Embryonic facial prominence (tissue), 1 donor: ENCODE results near the gene ERBB4.
"Not testable (repeated sequence)": the region's sequence is repeated elsewhere in the genome, so short reads cannot be mapped to it uniquely, and the experiment has no call there.

Source experiments
- DNase-seq: peaks from one replicate; pipeline ENCODE4 v3.0.0-alpha.2; 2016; ENCODE audit errors: extremely low spot score

The ERBB4 gene

DNA sequence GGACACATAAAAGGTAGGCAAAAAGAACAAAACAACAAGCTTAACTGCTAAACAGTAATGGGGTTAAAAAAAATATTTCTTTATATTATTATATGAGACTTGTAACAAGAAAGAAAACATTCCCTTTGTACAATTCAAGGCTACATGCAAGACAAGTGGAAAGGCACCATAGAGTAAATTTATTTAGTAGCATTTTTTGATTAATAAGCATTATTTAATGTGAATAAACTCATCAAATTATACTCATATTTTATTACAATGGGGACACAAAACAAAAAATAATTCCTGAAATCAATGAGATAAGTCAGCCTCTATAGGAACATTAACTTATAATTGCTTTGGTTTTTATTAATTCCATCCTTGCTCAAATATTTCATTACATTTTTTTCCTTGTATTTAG, 809.2 kb downstream of the ERBB4 start:
- no peak for DNase-seq

DNA sequence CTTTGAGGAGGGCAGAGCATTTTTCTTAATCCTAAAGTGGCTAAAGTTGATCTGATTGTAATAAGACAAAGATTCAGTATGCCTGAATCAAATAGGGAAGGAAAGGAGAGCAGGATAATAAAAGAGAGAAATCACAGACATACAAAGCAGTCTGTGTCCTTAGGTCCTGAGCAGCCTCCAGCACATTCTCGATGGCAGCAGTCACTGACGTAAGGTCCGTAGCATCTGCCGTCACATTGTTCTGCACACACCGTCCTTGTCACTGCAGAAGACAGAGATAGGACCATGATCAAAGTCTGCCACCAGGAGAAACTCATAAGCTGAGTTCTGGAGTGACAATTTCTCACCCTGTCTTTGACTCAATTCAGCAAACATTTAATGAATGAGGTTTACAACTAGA, 813.7 kb downstream of the ERBB4 start:
- DNase-seq = no peak

GRCh38 chr2:211723398-211723797, 815.2 kb downstream of the ERBB4 start:
- DNase-seq = no peak

GRCh38 chr2:211722928-211723327, 815.7 kb downstream of the ERBB4 start:
- DNase-seq = no peak

DNA sequence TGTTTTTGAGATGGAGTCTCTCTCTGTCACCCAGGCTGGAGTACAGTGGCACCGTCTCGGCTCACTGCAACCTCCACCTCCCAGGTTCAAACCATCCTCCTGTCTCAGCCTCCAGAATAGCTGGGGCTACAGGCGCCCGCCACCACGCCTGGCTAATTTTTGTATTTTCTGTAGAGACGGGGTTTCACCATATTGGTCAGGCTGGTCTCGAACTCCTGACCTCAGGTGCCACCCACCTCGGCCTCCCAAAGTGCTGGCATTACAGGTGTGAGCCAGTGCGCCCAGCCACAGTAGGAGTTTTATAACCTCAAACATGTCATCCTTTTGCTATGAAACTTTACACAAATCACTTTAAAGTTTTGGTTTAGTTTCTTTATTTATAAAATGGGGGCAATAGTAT, 816.7 kb downstream of the ERBB4 start:
- not testable (repeated sequence) for DNase-seq

DNA sequence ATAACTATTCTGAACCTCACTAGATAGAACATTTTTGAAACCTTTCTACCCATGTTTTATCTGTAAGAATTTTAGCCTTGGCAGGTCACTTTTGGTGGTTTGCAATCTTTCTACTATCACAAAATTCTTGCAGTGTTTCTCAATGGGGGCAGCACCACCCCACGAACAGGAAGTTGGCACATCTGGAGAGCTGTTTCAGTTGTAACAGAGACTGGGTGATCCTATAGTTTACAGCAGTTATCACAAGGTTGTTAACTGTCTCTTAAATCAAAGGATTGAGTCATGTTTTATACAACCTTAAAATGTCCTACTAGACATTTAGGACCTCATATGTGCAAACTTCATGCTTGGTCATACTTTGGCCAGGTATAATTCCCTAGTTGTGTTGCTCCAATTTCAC, 829.2 kb downstream of the ERBB4 start:
- no peak for DNase-seq

DNA sequence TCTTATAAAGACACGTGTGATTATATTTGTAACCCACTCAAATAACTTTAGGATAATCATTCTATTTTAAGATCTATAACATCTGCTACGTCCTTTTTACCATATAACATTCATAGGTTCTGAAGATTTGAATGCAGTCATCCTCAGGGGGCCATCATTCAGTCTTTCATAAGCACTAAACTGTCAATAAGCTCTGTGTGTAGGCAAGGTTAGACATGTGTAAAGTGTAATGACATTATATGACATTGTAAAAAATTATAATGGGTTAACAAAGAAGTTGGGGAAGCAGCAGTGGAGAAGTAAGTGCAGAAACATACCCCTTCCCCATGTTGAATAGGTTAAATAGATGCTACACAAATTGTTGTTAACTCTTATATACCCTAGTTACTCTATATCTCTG, 845.9 kb downstream of the ERBB4 start:
- DNase-seq = no peak

DNA sequence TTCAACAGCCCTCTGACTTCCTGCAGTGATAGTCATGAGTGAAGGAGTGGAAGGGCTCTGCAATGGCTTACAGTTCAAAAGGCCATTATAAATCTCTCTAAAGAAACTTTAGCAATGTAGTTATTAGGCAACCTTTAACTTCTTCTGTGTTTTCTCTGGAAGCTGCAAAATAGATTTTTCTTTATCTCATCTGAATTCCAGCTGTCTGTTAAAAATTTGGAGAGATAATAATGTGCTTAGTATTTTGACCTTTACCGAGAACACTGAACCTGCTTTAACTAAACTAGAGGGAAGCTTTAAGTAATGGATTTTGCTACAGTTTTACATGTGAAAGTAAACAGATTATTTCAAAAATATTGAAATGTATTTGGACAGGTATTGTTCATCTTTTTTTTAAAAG, 847.9 kb downstream of the ERBB4 start:
- no peak for DNase-seq

GRCh38 chr2:211688196-211688595, 850.4 kb downstream of the ERBB4 start:
- no peak for DNase-seq

GRCh38 chr2:211674715-211675114, 863.9 kb downstream of the ERBB4 start:
- no peak for DNase-seq

DNA sequence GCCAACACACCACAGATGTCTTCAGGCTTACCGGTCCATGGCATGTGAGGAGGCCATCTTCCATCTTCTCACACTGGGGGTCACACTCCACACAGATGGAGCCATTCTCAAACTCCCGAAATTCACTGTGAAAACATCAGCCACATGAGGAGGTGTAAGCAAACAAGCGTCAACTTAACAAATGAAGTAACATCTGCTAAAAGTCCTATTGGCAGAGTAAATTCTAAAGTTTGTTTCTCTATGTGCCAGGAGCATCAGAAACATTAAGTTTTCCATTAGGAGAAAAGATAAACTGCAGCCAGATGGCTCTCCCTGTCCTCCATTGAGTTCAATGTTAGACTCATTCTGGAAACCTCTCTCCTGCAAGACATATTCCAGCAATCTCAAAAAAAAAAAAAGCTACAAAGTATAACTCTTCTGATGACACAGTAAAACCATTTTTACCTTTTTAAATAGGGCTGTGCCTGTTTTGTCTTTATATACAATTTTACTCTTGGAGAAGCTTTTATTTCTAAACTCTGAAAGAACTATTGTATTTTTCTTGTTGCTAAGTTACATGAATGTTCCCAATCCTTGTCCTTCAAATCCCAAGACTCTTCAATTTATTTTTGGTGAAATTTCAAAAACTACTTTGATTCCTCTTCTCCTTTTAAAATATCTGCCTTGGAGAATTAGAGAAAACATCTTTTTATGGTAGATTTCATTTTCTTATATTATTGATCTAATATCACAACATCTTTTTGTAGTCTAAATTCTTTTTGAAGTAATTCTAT, 865.3 kb downstream of the ERBB4 start:
- no peak for DNase-seq

GRCh38 chr2:211671977-211672376, 866.6 kb downstream of the ERBB4 start:
- DNase-seq = no peak

DNA sequence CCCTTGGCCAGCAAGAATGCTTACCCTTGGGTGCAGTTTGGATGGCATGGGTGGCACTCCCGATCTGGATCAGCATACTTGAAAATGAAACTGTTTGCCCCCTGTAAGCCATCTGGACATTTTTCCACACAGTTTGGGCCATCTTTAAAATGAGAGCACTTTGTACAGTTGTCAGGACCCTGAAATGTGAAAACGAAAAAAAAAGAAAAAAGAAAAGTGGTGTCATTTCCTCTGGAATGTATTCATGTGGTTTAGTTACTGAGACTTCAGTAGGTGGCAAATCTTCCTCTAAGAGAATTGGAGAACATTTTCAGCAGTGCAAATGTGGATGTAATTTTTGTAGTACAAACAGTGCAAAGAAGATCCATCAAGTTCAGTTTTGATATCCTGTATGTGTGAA, 873.3 kb downstream of the ERBB4 start:
- no peak for DNase-seq

DNA sequence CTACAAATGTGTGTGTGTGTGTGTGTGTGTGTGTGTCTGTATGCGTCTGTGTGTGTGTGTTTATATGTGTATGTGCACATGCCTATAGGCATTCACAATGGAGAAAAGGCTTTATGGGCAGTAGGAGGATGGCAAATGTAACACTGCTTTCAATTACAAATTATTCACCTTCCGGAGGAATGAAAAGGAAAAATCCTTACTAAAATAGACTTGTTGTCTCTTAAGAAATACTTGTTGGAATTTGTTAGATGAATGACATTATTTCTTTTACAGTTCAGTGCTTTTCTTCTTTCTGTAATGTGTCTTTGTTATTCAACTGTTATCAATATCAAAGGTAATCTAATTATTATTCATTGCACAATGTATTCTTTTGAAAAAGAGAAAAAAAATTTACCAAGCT, 874.3 kb downstream of the ERBB4 start:
- DNase-seq = no peak

DNA sequence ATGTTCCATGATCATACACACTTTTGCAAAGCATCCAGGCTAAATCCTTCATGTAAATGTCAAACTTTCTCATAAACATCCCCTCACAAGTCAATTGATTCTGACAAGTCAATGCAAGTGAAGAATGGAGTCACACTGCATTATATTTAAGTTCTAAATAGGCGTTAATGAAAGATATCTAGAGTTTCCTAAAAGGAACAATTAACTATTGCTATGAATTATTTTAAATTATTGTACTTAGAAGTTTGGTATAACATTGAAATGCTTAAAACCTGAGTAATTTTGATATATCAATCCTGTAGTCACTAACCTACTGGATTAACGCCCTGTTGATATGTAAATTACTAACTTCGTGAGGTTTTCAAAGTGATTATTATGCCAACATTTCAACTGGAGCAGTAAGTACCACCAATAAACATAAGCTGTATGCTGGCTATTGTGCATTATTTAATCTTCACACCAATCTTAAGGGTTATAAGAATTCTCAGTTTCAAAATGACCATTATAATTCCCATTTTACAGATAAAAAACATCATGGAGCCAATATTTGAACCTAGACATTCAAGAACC, 884.3 kb downstream of the ERBB4 start:
- no peak for DNase-seq

- no peak for DNase-seq
Observed at GRCh38 chr2:211652327-211652726, 886.3 kb downstream of the ERBB4 start.

DNA sequence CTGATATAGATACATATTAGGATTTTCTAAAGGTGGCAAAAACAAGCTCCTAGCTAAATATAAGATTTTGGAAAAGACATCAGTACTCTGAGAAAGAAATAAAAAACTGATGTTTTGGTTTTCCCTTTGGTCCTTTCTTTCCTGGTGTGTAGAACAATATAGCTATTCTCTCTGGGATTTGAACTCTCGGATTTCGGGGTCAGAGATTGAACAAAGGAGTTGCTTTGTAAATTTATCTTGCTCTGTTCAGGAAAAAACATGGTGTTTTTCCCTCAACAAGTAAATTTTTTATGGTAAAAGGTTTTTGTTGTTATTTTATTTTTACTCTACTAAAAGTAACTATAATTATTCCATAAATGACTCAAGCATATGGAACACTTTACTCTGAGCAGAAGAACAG, 889.3 kb downstream of the ERBB4 start:
- DNase-seq = no peak

DNA sequence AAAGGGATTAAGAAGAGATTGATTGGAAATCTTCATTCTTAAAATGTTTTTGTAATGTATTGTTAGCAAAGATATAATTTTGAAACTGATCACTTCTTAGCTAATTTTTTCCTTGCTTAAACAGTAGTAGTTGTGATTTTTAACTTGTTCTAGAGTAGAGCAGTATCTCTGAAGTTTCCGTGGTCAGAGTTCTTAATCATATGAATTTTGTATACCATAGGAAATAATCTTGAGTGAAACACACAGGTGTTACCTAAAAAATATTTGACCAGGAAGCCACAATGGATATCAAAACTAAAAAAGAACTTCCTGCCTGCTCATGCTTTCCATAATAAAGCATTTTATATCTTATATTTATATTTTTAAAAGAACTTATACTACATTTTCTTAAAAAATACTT, 907.1 kb downstream of the ERBB4 start:
- DNase-seq = no peak

DNA sequence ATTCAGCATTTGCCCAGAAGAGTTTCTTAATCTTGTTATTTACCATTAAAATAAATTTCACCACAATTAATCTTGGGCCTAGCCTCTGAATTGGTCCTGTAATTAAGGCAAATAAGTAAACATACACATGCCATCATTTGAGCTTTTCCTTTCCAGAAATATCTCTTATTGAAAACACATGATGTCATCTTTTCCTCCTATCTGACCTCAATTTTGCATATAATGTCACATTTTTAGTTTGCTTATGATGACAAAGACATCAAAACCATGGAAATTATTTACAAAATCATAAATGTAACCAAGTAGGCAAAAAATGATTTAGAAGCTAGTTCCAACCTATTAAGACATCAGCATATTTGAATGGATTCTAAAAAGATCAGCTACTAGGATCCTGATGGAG, 915.5 kb downstream of the ERBB4 start:
- DNase-seq = no peak

- DNase-seq = no peak
Observed at GRCh38 chr2:211620986-211621385, 917.6 kb downstream of the ERBB4 start.

DNA sequence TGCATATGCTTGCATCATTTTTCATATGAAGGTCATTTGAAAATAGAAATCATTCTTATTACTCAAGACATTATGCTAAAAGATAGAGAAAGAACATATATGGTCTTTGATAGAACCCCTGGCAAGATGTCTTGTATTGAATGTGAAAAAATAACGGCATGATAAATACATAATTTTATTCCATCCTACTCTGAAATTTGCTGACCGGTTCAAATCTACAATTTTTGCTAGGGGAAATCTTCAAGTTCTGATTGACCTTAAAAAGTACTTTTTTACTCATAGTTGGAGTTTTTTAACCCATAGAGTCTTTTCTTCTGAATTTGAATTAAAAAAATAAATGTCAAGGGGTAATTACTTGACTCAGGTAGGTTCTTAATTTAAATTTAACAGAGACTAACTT, 920.8 kb downstream of the ERBB4 start:
- DNase-seq = no peak

DNA sequence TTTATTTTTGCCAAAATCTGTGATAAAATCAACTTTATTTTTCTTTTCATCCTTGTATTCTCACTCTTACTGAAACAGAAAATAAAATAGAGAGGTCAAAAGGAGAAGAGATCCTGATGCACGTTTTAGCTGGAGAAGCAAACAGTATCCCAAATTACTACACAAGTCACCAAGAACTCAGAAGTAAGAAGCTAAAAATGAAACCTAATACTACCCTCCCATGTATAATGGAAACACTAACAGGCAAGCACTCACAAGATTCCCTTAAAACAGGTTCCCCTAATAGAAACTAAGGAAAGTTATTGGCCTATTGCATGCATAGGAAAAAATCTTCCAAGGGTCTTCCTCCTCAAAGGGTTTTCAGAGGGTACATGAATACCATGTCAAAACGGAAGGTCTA, 927.0 kb downstream of the ERBB4 start:
- no peak for DNase-seq

DNA sequence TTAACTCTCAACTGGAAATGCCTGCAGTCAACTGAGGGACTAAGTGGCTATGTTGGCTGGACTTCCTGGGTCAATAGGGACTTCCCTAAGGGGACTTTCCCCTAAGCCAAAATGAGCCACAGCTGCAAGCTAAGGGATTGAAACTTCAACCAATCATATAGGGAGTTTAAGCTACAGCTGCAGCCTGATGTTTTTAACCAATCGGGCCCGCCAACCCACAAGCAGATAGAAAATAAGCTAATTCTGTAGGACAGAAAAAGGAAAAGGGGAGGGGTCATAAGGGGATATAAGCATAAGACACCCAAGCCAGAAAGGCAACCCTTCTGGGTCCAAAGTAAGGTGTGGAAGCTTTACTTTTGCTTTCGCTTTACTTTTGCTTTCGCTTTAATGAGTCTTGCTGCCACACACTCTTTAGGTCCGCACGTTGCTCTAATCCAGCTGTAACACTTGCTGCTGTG, 927.5 kb downstream of the ERBB4 start:
- DNase-seq = no peak

GRCh38 chr2:211609127-211609526, 929.5 kb downstream of the ERBB4 start:
- no peak for DNase-seq
